ENCODE measurements around the gene KIF20A. TPM values are rescaled to one million over a fixed set of nuclear protein-coding genes. Genes with fewer than 3 reads are reported as not detected.
"Not testable (repeated sequence)": the region's sequence is repeated elsewhere in the genome, so short reads cannot be mapped to it uniquely, and the experiment has no call there.

Gene KIF20A
- 130 and 131 TPM in 2 replicates for total RNA-seq (2014; rRNA removed; shearing (Covaris generic))

DNA sequence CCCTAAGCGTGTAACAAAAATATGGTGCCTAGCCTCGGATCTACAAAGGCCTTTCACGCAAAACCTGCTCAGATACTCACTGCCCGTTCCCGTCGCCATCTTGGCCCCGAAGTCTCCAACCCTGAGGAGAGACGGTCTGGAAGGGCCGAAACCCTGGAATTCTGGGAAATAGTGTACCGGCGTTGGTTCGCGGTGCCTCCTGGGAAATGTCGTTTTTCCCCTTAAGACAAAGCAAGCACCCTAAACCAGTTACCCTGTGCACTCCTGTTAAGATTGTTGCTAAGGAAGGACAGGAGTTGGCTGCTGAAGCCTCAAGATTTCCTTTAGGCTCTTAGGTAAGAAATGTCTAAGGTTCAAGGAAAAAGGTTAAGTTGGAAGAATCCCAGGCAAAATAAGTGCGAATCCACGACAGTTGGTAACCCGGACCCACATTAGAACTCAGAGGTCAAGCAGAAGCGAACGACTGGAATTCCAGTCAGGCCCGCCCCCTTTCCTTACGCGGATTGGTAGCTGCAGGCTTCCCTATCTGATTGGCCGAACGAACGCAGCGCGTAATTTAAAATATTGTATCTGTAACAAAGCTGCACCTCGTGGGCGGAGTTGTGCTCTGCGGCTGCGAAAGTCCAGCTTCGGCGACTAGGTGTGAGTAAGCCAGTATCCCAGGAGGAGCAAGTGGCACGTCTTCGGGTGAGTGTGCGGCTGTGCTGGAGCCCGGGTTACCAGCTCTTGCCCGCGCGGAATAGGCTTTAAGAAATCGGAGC, at the start of gene KIF20A, which contains the start of gene BRD8:
Gene KIF20A (plus strand): TSS at position 597 of the 761 bp plus-strand sequence. CDS start 569 bp downstream, outside the sequence.
Gene BRD8 (minus strand): TSS at position 115 of the 761 bp plus-strand sequence. CDS start 16 bp downstream, at position 99.
- peak; percentile 98 for DNase-seq (ENCODE audit: low spot score)

DNA sequence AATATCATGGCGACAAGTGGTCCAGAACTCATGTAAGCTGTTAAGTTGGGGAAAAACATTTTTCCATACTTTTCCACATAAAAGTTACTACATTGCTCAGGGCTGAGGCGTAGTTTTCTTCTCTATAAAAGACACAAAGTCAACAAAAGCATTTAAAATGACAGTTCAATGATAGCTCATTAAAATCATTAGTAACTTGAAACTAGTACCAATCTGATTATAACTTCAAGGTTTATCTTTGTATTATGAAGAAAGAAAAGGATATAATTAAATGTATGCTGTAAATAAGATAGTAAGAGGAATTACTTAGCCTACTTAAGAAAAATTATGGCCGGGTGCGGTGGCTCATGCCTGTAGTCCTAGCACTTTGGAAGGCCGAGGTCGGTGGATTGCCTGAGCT, 49.6 kb upstream of the KIF20A start:
- DNase-seq (ENCODE audit: low spot score) = no peak

DNA sequence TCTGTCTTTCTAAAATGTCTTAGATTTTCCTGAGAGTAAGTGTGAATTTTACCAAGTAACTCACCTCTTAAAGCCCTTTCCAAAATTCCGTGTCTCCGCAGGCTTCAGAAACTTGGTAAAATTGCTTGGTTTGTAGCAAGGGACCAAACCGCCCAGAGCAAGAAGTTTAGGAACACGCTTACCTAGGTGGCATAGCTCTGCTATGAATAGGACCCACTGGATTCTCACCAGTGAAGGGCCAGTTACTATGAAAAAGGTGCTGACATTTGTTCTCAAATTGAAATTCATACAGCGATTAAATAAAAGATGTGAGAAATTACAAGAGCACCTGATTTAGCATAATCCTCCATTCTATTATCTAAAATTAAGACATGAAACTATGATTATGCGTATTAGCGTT, 46.4 kb upstream of the KIF20A start:
- no peak for DNase-seq (ENCODE audit: low spot score)

DNA sequence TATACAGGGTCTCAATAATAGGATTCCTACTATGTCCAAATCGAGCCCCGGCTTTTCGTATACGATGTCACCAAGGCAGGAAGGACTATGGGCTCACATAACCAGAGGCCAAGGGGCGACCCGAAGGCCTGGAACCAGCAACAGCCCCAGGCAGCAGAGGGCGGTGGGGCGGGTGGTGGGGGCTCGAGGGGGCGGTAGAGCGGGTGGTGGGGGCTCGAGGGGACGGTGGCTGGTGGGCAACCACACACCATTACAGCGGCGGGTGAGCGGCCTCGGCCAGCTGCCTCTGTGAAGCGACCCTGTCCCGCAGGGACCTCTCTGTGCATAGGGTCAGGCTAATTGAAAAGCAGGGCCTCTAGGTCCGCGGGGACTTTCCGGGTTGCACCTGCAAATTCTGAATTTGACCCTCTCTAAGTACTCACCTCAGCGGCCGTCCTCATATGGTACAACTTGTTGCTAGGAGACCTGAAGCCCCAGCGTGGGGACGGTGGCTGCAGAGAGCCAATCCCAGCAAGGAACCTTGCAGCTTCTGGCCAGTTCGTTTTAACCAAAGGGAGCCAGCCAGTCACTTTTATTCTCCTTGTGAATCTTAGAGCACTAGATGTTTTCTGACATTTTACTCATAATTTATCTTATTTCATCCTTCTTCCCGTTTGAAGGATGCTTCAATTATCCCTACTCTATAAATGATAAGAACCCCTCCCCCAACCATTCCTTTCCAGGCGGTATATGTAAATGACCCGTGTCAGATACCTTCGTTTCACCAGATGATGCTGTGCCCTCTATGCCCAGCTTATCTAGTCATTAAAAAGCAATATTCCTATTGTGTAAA, 39.7 kb upstream of the KIF20A start, which contains the start of gene NME5:
Gene NME5 (minus strand): TSS at position 480 of the 832 bp plus-strand sequence. CDS start 648 bp downstream, outside the sequence.
- DNase-seq (ENCODE audit: low spot score) = peak; percentile 68

DNA sequence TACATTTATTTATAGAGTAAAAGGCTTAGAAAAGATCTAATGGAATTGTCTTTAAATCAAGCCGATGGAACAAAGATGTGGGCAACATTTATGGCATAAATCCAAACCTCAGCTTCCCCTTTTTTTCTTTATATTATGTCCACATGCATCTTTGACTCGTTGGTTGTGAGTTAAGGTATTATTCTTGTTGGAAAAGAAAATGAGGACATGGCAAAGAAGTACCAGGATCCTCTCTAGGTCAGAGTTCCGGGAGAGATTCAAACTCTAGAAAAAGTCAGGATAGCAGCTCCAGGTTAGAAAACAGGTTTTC, 39.2 kb upstream of the KIF20A start:
- DNase-seq (ENCODE audit: low spot score) = no peak

DNA sequence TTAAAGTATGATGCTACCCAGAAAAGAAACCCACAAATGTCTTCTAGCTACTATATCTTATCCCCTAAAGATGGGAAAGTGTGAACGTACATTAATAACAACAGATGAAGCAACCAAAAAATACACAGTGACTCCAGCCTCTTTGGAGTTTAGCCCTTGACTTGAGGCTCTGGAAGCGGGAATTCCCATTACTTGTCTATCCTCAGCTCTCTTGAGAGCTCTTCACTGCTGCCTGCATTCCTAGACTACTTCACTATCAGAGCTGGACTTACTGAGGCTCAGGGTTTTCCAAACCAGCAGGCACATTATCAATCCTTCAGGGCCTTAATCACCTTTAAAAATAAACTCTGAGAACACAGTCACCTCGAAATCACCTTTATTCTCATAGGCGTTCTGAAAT, 38.6 kb upstream of the KIF20A start:
- no peak for DNase-seq (ENCODE audit: low spot score)

DNA sequence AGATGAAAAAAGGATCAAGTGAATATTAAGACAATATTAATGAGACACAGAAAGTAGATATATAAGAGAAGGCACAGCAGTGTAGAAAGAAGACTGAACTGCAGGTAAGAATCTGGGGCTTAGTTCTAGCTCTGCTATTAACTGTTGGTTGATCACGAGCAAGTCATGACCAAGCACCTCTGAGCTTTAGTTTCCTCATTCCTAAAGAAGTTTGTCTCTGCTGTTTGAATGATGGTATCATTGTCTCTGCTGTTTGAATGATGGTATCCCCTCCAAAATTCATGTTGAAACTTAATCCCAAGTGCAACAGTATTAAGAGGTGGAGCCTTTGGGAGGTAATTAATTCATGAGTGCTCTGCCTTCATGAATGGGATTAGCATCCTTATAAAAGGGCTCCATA, 37.2 kb upstream of the KIF20A start:
- no peak for DNase-seq (ENCODE audit: low spot score)

DNA sequence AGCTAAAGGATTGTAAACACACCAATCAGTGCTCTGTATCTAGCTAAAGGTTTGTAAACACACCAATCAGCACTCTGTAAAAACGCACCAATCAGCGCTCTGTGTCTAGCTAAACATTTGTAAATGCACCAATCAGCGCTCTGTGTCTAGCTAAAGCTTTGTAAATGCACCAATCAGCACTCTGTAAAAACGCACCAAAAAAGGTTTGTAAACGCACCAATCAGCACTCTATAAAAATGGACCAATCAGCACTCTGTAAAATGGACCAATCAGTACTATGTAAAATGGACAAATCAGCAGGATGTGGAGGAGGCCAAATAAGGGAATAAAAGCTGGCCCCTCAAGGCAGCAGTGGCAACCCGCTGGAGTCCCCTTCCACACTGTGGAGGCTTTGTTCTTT, 35.3 kb upstream of the KIF20A start:
- not testable (repeated sequence) for DNase-seq (ENCODE audit: low spot score)

DNA sequence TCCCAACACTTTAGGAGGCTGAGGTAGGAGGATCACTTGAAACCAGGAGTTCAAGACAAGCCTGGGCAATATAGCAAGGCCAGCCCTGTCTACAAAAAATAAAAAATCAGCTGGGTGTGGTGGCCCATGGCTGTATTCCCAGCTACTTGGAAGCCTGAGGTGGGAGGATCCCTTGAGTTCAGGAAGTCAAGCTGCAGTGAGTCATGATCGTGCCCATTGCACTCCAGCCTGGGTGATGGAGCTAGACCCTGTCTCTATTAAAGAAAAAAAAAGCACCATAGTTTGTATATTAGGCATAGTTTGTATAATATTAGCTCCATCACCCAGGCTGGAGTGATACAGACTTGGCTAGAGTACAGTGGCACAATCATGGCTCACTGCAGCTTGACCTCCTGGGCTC, 30.1 kb upstream of the KIF20A start:
- DNase-seq (ENCODE audit: low spot score) = peak; percentile 80

DNA sequence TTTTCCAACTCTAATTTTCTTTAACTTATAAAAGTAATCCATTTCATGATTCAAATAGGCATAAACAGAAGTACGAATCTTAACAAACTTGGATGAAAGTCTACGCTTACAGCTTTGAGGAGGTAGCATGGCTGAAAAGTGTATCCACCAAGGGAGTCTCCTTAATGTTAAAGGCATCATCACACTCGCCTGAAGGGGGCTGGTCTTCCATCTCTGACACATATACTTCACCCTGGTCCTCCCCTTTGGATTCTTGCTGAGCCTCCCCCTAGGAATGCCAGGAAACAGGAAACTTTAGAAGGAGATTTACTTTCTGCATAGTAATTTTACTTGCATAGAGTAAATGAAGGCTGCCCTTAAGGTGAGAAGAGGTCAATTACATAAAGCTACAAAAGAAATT, 29.4 kb upstream of the KIF20A start:
- DNase-seq (ENCODE audit: low spot score) = no peak

DNA sequence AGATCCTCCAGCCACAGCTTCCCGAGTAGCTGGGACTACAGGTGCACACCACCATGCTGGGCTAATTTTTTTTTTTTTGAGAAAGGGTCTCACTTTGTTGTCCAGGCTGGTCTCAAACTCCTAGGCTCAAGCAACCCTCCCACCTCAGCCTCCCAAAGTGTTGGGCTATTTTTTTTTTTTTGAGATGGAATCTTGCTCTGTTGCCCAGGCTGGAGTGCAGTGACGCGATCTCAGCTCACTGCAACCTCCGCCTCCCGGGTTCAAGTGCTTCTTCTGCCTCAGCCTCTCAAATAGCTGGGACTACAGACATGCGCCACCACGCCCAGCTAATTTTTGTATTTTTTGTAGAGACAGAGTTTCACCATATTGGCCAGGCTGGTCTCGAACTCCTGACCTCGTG, 22.9 kb upstream of the KIF20A start:
- not testable (repeated sequence) for DNase-seq (ENCODE audit: low spot score)

DNA sequence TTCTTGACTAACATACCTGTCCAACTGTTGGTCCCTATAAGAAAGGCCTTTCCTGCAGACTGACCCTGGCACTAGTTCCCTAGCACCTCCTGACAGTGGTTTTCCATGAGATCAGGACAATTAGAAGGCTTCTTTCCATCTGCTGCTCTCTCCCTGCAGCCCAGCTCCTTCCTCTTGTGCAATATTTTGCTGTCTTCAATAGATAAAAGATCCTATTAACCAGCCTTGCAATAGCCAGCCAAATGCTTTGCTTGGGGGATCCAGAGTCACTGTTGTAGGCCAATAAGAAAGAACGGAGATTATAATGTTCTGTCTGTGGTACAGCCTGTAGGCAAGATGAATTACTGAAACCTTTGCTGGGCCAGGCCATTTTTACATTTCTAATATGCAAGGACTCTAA, 21.3 kb upstream of the KIF20A start:
- DNase-seq (ENCODE audit: low spot score) = no peak

DNA sequence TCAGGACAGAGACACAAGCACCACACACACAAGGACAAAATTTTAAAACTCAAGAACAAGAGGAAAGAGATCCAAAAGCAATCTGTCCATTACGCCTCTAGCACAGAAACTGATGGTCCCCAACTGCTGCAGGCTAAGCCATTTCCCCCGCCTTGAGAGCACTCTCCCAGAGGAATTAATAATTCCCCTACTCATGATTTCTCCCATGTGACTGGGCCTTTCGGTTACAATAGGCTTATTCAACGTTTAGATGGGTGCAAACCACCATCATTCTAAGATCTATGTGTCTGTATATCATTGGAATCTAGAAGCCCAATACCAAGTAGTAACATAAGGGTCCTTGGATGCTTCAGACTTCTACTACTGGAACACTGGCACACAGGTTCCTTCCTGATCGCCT, 19.2 kb upstream of the KIF20A start:
- no peak for DNase-seq (ENCODE audit: low spot score)

DNA sequence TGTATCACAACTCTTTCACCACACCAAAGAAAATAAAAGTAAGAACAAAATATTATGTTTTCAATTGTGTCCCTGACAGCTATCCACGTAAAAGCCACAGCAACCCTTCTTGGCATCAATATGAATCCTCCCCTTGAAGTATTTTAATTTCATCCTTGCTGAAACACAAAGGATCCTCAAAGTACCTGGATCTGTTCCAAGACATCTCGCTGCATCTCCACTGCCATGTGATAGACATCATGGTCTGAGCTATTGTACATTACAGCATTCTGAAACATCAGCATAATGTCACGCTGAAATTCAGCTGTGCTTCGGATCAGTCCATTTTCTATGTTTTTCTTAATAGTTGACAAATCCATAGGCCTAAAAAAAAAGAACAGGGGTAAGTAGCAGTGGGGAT, 18.2 kb upstream of the KIF20A start:
- DNase-seq (ENCODE audit: low spot score) = no peak

DNA sequence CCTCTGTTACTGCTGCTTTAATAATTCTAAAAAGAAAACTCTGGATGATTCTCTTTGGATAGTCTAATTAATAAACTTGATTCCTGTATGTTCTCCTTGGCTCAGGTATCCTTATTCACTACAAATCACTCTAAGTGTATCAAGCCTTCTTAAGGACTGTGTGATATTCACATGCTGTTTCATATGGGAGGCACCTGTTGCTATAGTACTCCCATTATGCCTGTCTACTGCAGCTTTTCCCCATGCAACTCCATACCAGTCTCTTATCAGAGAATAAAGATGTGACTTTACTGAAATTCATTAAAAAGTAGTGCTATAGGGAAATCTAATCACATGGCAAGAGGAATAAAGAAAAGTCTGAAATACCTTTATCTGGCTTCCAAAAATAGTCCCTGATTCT, 15.2 kb upstream of the KIF20A start:
- DNase-seq (ENCODE audit: low spot score) = no peak

DNA sequence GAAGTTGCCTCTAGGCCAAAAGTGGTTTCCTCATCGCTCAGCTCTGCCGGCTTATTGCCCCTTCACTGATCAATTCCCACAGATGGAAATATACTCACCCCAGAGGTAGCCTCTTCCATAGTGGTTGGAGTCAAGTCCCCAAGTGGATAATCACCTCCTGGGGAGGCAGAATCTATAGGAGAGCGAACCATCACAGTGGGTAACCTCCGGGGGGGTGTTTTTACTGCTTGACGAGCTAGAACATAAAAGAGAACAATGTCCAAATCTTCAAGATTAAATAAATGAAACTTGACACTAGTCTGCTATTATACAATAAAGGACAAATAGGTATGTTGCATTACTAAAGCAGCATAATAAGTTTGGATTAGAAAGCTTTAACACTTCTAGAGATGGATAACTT, 9.8 kb upstream of the KIF20A start:
- no peak for DNase-seq (ENCODE audit: low spot score)

DNA sequence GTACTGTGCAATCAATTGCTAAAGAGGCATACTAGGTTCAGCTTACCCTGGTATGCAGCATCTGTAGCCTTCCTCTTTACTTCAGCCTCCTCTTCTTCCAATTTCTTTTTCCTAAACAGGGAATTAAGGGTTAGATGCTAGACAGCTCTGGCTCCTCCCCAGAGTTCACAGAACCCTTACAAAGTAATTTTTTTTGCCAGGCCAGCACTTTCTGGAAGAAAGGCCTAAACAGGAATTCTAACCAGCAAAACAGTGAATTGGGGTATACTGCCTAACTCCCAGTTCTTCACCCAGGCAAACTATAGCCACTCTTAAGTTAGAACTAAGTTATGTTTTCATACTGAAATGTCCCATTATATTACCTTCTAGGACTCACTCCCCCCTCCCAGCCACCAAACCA, 8.6 kb upstream of the KIF20A start:
- no peak for DNase-seq (ENCODE audit: low spot score)

DNA sequence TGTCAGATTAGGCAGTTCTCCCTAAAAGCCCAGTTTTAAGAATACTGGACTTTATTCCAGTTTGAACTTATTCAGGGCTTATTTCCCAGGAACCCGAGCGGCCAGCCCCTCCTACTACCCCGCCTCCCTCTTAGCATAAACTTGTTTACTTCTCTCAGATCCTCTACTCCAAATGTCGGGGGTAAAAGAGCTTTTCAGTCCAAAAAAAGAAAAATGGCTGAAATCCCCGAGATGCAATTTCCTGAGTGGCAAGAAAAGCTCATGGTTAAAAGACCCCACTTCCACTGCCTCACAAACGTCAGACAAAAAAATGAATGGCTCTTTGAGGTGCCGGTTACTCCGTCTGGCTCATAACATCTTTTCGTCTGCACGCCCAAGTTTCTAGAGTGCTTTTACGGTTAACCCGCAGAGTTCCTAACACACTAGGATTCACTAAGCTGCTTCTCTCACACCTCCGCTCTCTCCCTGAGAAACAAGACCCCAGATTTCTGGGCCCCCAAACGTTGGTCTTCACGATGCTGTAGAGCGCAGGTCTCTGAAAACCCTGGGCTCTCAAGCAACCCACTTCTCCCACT, 884 bp upstream of the KIF20A start:
- peak; percentile 23 for DNase-seq (ENCODE audit: low spot score)

DNA sequence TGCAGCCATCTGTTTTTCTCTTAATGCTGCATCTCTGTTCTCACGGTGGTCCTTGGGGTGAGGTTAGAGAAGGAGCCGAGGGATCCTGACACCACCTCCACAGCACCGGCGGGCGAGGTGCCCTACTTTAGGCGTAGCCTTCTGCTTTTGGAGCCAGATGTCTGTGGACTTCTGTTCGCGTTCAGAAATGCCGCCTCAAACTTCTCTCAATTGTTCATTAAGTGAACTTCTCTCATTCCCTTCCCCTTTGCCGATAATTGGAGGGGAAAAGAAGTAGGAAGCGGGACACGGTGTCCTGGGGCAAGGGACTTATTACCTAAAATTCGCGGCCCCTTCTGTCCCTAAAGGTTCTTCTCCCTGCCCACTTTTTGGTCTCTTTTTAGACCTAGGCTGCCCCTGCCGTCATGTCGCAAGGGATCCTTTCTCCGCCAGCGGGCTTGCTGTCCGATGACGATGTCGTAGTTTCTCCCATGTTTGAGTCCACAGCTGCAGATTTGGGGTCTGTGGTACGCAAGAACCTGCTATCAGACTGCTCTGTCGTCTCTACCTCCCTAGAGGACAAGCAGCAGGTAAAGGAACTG, 455 bp downstream of the KIF20A start:
- no peak for DNase-seq (ENCODE audit: low spot score)

DNA sequence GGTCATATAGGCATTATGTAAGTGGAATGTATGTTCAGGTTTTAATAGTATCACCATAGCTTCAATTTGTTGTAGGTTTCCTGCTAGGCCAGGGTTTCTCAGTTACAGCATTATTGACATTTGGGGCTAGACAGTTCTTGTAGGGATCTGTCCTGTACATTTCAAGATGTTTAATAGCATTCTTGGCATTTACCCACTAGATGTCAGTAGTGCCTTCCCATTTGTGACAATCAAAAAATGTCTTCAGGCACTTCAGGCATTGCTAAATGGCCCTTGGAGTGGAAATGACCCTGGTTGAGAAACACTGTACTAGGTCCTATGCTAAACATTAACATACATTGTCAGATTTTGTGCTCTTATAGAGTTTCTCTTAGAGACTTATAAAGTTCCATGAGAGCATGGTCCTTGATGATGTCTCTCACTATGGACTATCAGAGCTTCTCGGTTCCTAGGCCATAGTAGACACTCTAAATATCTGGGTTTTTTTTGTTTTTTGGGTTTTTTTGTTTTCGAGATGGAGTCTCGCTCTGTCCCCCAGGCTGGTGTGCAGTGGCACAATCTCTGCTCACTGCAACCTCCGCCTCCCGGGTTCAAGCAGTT, 1.4 kb downstream of the KIF20A start:
- DNase-seq (ENCODE audit: low spot score) = peak; percentile 87

DNA sequence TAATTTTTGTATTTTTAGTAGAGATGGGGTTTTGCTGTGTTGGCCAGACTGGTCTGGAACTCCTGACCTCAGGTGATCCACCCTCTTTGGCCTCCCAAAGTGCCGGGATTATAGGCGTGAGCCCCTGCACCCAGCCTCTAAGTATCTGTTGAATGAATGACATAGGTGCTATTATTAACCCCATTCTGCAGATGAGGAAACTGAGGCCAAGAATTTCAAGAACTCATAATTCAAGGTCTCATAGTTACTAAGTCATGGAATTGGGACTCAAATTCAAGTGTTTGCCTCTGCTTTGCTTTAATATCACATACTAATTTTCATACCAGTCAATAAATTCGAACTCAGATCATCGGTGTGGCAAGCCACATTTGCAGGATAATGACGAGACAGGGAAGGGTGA, 1.9 kb downstream of the KIF20A start:
- no peak for DNase-seq (ENCODE audit: low spot score)

DNA sequence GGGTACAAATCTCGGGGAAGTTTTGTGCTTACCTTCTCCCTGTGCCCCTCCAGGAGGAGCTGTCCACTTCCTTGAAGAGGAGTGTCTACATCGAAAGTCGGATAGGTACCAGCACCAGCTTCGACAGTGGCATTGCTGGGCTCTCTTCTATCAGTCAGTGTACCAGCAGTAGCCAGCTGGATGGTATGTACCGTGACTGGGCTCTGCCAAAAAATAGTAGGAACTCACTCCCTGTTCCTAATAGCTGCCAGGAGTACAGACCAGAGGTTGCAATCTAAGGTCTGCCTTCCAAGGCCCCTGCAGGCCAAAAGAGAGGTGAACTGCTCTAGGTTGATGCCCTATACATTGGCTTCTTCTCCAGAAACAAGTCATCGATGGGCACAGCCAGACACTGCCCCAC, 3.9 kb downstream of the KIF20A start:
- DNase-seq (ENCODE audit: low spot score) = no peak

All from H4 (cell line).